Upper lobe of left lung (tissue), 6 donors: Measurements from ENCODE around the gene SPTSSB. TPM values are rescaled to one million over a fixed set of nuclear protein-coding genes. Genes with fewer than 3 reads are reported as not detected.

Source experiments
- ATAC-seq, 2 donors: fragments of 200-7000 bp; cut with Tn5 transposase; one replicate each; pipeline ENCODE4 v1.9.1; 2022; ENCODE audit warnings: mild to moderate bottlenecking in 2 of 2, moderate library complexity in 2 of 2; ENCODE audit not compliant: low FRiP score in 2 of 2
- DNase-seq, 2 donors: peaks; one replicate each; pipeline ENCODE4 v3.0.0-alpha.2; 2019 to 2020
- H3K27ac ChIP-seq, 4 donors: fragments of 200-600 bp; sonication (generic); one replicate each; pipeline ENCODE4 v1.5.1; 2016 to 2019
- H3K27me3 ChIP-seq, 4 donors: fragments of 200-600 bp; sonication (generic); one replicate each; pipeline ENCODE4 v1.5.1; 2017 to 2019
- H3K36me3 ChIP-seq, 4 donors: fragments of 200-600 bp; sonication (generic); one replicate each; pipeline ENCODE4 v1.5.1; 2016 to 2019
- H3K4me1 ChIP-seq, 4 donors: fragments of 200-600 bp; sonication (generic); one replicate each; pipeline ENCODE4 v1.5.1; 2018 to 2019
- H3K4me3 ChIP-seq, 4 donors: fragments of 200-600 bp; sonication (generic); one replicate each; pipeline ENCODE4 v1.5.1; 2017 to 2019; ENCODE audit warnings: mild to moderate bottlenecking in 2 of 4, moderate library complexity in 1 of 4
- H3K9me3 ChIP-seq, 4 donors: fragments of 200-600 bp; sonication (generic); one replicate each; pipeline ENCODE4 v1.5.1; 2018 to 2019
- CTCF ChIP-seq, 6 experiments: fragments of 450-650 bp in 4 of 6; fragments of 200-600 bp in 2 of 6; sonication (generic) in 2 of 6; IDR thresholded peaks; one replicate each; pipeline ENCODE4 v1.5.1; 2016 to 2019; ENCODE audit warnings: antibody characterized with exemption in 6 of 6
- EP300 ChIP-seq, 4 donors: sonication (generic); formaldehyde crosslinking; IDR thresholded peaks; one replicate each; pipeline ENCODE4 v1.5.1; 2017; ENCODE audit warnings: antibody characterized with exemption in 4 of 4, control low read depth in 2 of 4
- POLR2A ChIP-seq, 4 donors: fragments of 450-650 bp; IDR thresholded peaks; one replicate each; pipeline ENCODE4 v1.5.1; 2016 to 2017; ENCODE audit warnings: antibody characterized with exemption in 4 of 4, mild to moderate bottlenecking in 2 of 4
- POLR2AphosphoS5 ChIP-seq, 2 donors: sonication (generic); formaldehyde crosslinking; IDR thresholded peaks; one replicate each; pipeline ENCODE4 v1.5.1; 2017; ENCODE audit warnings: antibody characterized with exemption in 2 of 2
- WGBS, 2 donors: methylation state at CpG; one replicate each; pipeline ENCODE4 v1.1.5; 2017 to 2018; 5-methylcytosine and 5-hydroxymethylcytosine counted together
- total RNA-seq, 6 donors: library from RNA; depleted of rRNA in 4 of 6; stranded (reverse); fragments of >200 nt in 4 of 6; gene quantifications; one replicate each; pipeline versions ENCODE4 v1.1.0 to v1.2.1, GENCODE V29; 2016 to 2021
- donor health status: DM: no; HTN: no; CAD: no; lungs with moderate emphysema.
- donor health status: DM: no; HTN: yes; CAD: no; lungs with severe emphysema.

Gene SPTSSB
- 1 to 10 TPM in 1 of 6 donors, under 1 TPM in 2, not detected in 3; 0.46 to 1.1 (median 0.98) TPM for total RNA-seq

- Histone ChIP-seq H3K4me3 (peak within 1 kb of the TSS; percentile 29 to 48 (median 38)), H3K27me3 (peaks cover 0 to 18% (median 9%) of the 10 kb centered on the region in 4 donors), H3K27ac (no peak within 1 kb of the TSS), H3K36me3 (no peaks in the 10 kb centered on the region), H3K4me1 (peaks cover 17 to 22% (median 18%) of the 10 kb centered on the region in 4 donors), H3K9me3 (no peaks in the 10 kb centered on the region)
- 2% methylated on average over 47 to 48 of the region's 53 CpGs for WGBS, 2 donors
- TF ChIP-seq CTCF (IDR thresholded peaks at IDR 0.05): no peak
- TF ChIP-seq POLR2A (IDR thresholded peaks at IDR 0.05): no peak
- no peak for TF ChIP-seq EP300 (IDR thresholded peaks at IDR 0.05)
- no peak for TF ChIP-seq POLR2AphosphoS5 (IDR thresholded peaks at IDR 0.05)
- ATAC-seq (peak; percentile 74 to 78), DNase-seq (peak; percentile 40 to 81)
These were observed at the start of gene SPTSSB for GRCh38 chr3:161371441-161372320. Gene SPTSSB (minus strand): TSS chr3:161371517. CDS start chr3:161346323, 25,194 bp downstream.

- no peak for ATAC-seq
- no peak overlapping the region for H3K4me3 ChIP-seq
- H3K9me3 ChIP-seq: no peaks in the 10 kb centered on the region
- H3K4me1 ChIP-seq: peaks cover 2 to 9% (median 6%) of the 10 kb centered on the region in 4 donors
- no peaks in the 10 kb centered on the region for H3K36me3 ChIP-seq
- no peak overlapping the region for H3K27ac ChIP-seq
- TF ChIP-seq CTCF (IDR thresholded peaks at IDR 0.05) (peak in 2 of 6 experiments; percentile 26 to 27), POLR2A (IDR thresholded peaks at IDR 0.05) (no peak), EP300 (IDR thresholded peaks at IDR 0.05) (no peak), POLR2AphosphoS5 (IDR thresholded peaks at IDR 0.05) (no peak)
- H3K27me3 ChIP-seq: no peaks in the 10 kb centered on the region
- DNase-seq: no peak
- WGBS, 2 donors: 34 to 40% methylated on average over 8 of the region's 8 CpGs
These were observed 49.4 kb upstream of the SPTSSB start for GRCh38 chr3:161420746-161421145.

- Histone ChIP-seq H3K27me3 (no peaks in the 10 kb centered on the region), H3K4me3 (no peak overlapping the region), H3K36me3 (no peaks in the 10 kb centered on the region), H3K27ac (no peak overlapping the region), H3K9me3 (no peaks in the 10 kb centered on the region), H3K4me1 (peaks cover 6 to 11% (median 10%) of the 10 kb centered on the region in 4 donors)
- TF ChIP-seq CTCF (IDR thresholded peaks at IDR 0.05) (no peak), POLR2A (IDR thresholded peaks at IDR 0.05) (no peak), POLR2AphosphoS5 (IDR thresholded peaks at IDR 0.05) (no peak), EP300 (IDR thresholded peaks at IDR 0.05) (no peak)
- 83 to 90% methylated on average over 3 of the region's 3 CpGs for WGBS, 2 donors
- no peak for ATAC-seq
- DNase-seq: no peak
These were observed 48.4 kb upstream of the SPTSSB start for GRCh38 chr3:161419555-161420333.

- H3K27ac ChIP-seq: peak overlapping the region in 3 of 4 donors; percentile 37 to 76 (median 62)
- WGBS, 2 donors: 16 to 33% methylated on average over 1 of the region's 1 CpG
- DNase-seq (peak in 1 of 2 donors; percentile 25), ATAC-seq (peak; percentile 77 to 85)
- no peak for TF ChIP-seq POLR2A (IDR thresholded peaks at IDR 0.05)
- TF ChIP-seq EP300 (IDR thresholded peaks at IDR 0.05): no peak
- no peak for TF ChIP-seq CTCF (IDR thresholded peaks at IDR 0.05)
- TF ChIP-seq POLR2AphosphoS5 (IDR thresholded peaks at IDR 0.05): no peak
- H3K9me3 ChIP-seq: no peaks in the 10 kb centered on the region
- no peaks in the 10 kb centered on the region for H3K36me3 ChIP-seq
- H3K4me1 ChIP-seq: peaks cover 5 to 11% (median 9%) of the 10 kb centered on the region in 4 donors
- no peaks in the 10 kb centered on the region for H3K27me3 ChIP-seq
- no peak overlapping the region for H3K4me3 ChIP-seq
These were observed 44.4 kb upstream of the SPTSSB start for GRCh38 chr3:161415506-161416231.
